GM18508 (cell line): ENCODE data around the gene SLC1A4.
"Not testable (repeated sequence)": the region's sequence is repeated elsewhere in the genome, so short reads cannot be mapped to it uniquely, and the experiment has no call there.

Source experiments
- ATAC-seq: cut with Tn5 transposase; IDR thresholded peaks from one replicate; pipeline ENCODE4 v1.9.1; 2021; ENCODE audit warnings: moderate number of reproducible peaks; ENCODE audit not compliant: insufficient read depth, unreplicated experiment

Gene SLC1A4

GRCh38 chr2:64963138-64963537 lies 26.1 kb upstream of the SLC1A4 start:
- not testable (repeated sequence) for ATAC-seq

- ATAC-seq = no peak
These were observed 25.5 kb upstream of the SLC1A4 start for GRCh38 chr2:64963719-64964118.

GRCh38 chr2:64966017-64966416 lies 23.2 kb upstream of the SLC1A4 start:
- ATAC-seq = no peak

DNA sequence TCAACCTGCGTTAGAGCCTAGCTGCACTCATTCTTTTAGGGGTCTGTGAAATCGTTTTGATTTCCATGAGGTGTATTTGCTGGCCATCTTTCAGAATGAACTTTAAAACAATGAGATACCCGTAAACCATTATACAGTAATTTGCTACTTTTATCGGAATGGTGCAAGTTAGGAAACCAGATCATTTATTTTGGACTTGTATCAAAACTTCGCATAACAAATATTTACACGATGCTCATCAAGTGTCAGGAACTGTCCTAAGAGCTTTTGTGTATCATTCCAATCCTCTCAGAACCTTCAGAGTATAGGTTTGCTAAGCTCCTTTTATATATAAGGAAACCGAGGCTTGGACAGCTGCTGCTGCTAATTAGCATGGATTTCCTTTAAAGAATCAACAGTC lies 22.4 kb upstream of the SLC1A4 start:
- no peak for ATAC-seq

GRCh38 chr2:64967601-64968000 lies 21.6 kb upstream of the SLC1A4 start:
- ATAC-seq = no peak

DNA sequence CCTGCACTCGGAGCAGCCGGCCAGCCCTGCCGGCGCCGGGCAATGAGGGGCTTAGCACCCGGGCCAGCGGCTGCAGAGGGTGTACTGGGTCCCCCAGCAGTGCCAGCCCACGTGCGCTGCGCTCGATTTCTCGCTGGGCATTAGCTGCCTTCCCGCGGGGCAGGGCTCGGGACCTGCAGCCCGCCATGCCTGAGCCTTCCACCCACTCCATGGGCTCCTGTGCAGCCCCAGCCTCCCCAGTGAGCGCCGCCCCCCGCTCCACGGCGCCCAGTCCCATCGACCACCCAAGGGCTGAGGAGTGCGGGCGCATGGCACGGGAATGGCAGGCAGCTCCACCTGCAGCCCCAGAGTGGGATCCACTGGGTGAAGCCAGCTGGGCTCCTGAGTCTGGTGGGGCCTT lies 20.1 kb upstream of the SLC1A4 start:
- ATAC-seq = not testable (repeated sequence)

- ATAC-seq = no peak
These were observed 18.7 kb upstream of the SLC1A4 start for GRCh38 chr2:64970495-64970894.

- no peak for ATAC-seq
These were observed 16.8 kb upstream of the SLC1A4 start for GRCh38 chr2:64972426-64972825.

GRCh38 chr2:64972876-64973275 lies 16.3 kb upstream of the SLC1A4 start:
- no peak for ATAC-seq

- ATAC-seq = no peak
These were observed 13.9 kb upstream of the SLC1A4 start for GRCh38 chr2:64975232-64975821.

DNA sequence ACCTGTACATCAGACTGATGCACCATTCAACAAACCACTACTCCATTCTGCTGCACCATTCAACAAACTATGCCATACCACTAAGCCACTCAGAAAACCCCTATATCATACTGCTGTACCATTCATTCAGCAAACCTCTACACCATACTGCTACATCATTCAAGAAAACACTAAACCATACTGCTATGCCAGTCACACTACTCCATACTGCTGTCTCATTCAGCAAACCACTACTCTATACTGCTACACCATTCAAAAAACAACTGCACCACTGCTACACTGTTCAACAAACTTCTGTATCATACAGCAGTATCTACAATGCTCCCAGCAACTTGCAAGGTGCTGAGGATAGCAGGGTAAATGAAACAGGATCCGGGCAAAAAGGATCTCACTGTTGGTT lies 12.9 kb upstream of the SLC1A4 start:
- no peak for ATAC-seq

DNA sequence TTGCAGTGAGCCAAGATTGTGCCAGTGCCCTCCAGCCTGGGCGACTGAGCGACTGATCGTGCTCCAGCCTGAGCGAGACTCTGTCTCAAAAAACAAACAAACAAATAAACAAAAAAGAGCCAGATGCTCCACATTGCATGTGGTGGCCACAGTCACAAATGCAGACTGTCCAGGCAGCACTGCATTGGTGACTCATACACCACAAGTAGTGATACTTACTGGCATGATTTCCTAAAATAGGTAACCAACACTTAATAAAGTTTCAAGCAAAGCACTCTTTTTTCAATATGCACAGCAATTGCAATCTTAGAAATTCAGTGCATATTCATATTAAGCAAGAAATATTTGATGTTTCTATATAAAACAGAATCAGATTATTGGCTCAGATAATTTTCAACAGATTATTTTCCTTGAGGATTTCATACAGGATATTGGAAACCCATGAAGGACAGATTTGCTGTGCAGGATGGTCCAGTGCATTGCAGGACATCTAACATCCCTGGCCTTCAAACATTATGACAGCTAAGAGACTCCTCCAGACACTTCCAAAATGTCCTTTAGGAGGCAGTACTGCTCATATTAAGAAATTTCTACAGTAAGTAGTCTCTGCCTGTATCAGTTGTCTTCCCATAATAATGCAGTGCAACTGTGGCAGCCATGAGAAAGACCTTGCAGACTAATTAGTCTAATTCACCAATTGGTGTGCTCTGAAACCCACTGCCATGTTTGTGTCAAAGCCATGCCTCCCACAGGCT lies 10.5 kb upstream of the SLC1A4 start:
- ATAC-seq = no peak

- ATAC-seq = no peak
These were observed 9.5 kb upstream of the SLC1A4 start for GRCh38 chr2:64979744-64980143.

GRCh38 chr2:64980183-64980582 lies 9.0 kb upstream of the SLC1A4 start:
- ATAC-seq = no peak

GRCh38 chr2:64982311-64982857 lies 6.8 kb upstream of the SLC1A4 start:
- ATAC-seq = peak; percentile 68

DNA sequence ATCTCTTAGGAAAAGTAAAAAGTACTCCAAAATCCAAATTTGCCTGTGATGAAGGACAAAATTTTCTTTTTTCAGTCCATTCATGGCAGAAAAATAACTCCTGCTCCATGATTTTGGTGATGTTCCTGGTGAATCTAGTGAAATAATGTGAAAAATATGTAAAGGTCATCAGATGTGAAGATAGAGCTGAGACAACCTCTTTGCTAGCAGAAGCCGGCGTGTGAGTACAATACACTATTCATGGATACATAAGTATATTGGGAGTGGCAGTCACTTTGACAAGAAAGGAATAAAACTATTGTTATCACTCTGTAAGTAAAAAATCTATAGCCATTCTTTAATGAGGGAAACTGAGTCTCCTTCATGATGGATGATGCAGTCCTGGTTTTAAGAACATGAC lies 6.3 kb upstream of the SLC1A4 start:
- no peak for ATAC-seq

- no peak for ATAC-seq
These were observed 3.8 kb upstream of the SLC1A4 start for GRCh38 chr2:64985447-64985846.

- ATAC-seq = no peak
These were observed 1.9 kb upstream of the SLC1A4 start for GRCh38 chr2:64987001-64987955.

- ATAC-seq = no peak
These were observed 1.2 kb upstream of the SLC1A4 start for GRCh38 chr2:64987956-64988419.

DNA sequence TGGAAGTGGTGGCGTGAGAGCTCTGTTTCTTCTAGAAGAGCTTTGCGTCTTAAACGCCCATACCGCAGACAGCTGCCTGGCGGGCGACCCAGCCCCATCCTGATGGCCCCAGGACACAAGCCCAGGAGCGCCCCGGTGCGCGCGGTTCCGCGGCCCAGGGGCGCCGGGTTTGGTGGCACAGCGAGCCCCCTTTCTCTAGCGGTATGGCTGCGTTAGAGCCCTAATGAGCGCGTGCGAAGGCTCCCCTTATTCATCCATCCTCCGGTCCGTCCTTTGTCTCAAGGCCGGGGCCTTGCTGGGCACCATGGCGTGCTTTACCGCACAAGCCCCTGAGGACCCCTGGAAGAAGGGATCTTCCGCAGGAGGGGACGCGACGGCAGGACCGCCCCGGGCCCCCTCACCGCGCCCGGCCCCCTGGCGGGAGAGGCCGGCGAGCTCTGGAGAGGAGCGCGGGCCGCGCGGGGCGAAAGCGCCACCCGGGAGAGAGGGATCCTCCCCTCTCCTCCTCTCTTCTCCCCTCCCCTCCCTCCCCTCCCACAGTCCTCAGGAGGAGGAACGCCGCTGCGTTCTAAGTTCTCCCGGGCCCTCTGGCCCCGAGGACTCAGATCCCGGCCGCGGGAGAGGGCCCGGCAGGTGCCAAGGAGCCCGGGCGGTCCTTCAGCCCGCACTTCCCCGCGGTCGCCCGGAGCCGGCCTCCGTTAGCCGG lies 626 bp upstream of the SLC1A4 start:
- no peak for ATAC-seq
